Bone marrow (tissue), 2 donors: Measurements from ENCODE around the gene CHRNA7.

ENCODE experiments used
- DNase-seq, 2 donors: peaks; one replicate each; lab custom pipeline; 2025; lab: John Stamatoyannopoulos, UW

The CHRNA7 gene

GRCh38 chr15:32089851-32090359, 59.6 kb downstream of the CHRNA7 start:
- no peak for DNase-seq

- no peak for DNase-seq
Observed at GRCh38 chr15:32091505-32092380, 61.4 kb downstream of the CHRNA7 start.

- DNase-seq, result no peak
Observed at GRCh38 chr15:32096213-32096612, 65.9 kb downstream of the CHRNA7 start.

- DNase-seq, result no peak
Observed at GRCh38 chr15:32096916-32097617, 66.8 kb downstream of the CHRNA7 start.

DNA sequence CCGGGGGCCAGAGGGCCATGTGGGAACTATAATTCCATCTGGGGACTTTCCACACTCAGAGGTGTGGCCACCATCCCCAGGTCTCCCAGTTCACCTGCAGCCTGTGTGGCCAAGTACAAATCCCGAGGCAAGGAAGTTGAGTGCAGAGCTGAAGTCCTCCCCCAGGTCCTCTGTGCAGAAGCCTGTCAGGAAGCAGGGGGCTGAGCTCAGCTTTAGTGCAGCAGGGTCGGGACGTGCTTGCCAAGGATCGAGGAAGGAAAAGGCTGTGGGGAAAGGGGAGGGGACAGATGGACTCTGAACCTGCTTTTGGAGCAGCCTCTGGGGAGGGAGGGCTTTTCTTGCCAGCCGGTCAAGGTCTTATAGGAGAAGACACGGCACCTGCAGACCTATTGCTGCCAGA, 67.7 kb downstream of the CHRNA7 start:
- DNase-seq, result no peak

GRCh38 chr15:32099097-32099785, 68.9 kb downstream of the CHRNA7 start:
- DNase-seq, result no peak

- no peak for DNase-seq
Observed at GRCh38 chr15:32099956-32100684, 69.8 kb downstream of the CHRNA7 start.

DNA sequence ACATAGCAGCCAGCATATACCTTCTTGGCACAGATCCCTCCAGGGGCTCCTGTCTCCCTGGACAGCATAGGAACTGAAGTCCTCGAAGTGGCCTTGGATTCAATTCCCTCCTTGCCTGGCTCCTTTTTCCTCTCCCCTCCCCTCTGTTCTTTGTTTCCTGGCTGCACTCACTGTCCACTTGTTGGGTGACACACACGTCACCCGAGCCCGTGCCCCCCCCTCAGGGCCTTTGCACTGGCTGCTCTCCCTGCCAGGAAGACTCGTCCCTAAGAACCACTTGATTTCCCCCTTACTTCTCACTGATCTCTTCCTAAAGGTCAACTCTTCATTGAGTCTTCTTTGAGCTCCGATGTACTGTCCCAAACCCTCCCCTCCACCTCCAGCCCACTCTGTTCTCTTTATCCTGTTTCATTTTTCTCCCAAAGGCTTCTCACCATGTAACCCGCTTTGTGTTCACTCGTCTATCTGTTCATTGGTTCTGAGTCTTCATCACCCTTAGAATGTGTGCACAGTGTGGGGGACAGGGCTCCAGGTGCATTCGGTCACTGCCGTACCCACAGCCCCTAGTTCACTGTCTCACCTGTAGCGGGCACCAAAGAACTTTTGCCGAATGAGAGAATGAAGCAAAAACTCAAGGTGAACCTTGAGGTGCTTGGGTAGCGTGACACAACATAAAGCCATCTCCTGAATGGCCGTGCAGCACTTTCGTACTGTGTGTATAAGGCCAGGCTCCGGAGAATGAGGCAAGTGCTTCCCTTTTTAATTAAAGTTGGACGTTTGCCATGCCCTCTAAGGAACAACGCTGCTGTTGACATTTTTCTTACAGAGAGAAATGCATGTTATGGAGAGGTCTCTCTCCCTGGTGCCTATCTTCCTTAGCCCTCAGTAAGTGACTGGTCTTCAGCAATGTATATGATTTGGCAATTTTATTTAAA, 74.0 kb downstream of the CHRNA7 start:
- no peak for DNase-seq

- no peak for DNase-seq
Observed at GRCh38 chr15:32105258-32106241, 75.2 kb downstream of the CHRNA7 start.

- DNase-seq, result peak in 1 of 2 donors; percentile 32
Observed at GRCh38 chr15:32106401-32107381, 76.4 kb downstream of the CHRNA7 start.

DNA sequence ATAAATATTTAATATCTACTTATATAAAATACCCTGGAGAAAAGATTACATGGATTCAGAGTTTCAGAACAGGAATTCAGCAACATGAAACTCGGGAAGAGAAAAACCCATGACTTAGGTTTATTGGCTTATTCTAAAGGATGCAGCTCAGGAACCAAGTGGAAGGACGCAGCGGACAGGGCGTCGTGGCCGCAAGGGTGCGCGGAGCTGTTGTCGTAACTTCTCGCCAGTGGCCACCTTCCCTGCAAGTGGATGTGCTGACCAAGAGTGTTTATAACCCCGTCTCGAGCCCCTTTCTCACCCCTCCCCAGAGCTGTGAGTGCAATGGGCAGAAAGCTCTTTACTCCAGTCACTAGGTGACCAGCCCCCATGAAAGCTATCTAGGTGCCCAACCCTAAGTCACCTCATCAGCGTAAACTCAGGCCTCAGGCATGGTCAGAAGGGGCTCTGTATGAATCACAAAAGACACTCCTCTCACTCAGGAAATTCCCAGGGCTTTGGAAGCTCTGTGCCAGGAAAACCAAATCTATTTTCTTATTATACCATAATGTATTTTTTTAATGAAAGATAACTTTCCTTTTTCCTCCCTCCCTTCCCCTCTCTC, 77.3 kb downstream of the CHRNA7 start:
- no peak for DNase-seq

DNA sequence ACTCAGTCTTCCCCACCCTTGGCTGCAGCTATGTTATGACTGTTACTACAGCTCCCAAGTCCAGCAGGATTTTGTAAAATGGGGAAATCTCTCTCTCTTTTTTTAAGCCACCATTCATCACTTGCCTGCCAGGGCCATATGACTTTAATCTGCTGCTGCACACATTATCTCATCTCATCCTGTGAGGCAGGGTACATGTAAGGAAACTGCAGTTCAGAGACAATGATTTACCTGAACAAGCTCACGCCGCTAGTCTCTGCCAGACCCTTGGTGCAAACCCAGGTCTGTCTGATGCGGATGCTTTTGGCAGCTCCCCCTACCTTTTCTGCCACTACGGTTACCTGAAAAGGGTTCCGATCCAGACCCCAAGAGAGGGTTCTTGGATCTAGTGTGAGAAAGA, 78.3 kb downstream of the CHRNA7 start:
- no peak for DNase-seq

- no peak for DNase-seq
Observed at GRCh38 chr15:32112101-32112500, 81.8 kb downstream of the CHRNA7 start.

GRCh38 chr15:32113224-32113623, 82.9 kb downstream of the CHRNA7 start:
- no peak for DNase-seq

- no peak for DNase-seq
Observed at GRCh38 chr15:32117122-32117521, 86.8 kb downstream of the CHRNA7 start.

- DNase-seq, result no peak
Observed at GRCh38 chr15:32119286-32119685, 89.0 kb downstream of the CHRNA7 start.

DNA sequence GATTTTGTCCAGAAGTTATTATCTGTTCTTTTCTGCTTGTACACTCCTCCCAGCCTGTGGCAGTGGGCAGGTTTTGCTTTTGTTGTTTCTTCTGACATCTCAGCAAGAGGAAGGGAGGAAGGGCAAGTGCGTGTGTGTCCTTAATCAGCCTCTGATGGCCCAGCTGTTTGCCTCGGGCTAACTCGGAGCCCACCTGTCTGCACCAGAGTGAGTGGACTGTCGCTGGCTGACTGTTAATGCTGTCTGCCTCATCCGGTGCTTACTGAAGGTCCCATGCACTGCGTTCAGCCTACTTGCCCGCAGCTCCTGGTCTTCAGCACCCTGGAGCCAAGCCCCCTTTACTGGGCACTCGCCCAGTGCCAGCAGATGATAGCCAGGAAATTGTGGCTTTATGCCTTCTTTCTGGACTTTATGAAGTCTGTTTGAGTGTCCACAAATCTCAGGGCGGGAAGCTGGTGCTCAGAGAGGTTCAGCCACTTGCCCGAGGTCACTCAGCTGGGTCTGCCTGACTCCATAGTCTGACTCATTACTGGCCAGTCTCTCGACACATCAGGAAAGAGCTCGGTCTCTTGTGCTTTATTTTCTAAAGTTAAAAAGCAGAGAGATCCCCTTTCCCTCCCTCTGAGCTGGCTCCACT, 89.5 kb downstream of the CHRNA7 start:
- DNase-seq, result no peak
